A204.1 (cell line): Measurements from ENCODE around the gene SUDS3.
"Not testable (repeated sequence)": the region's sequence is repeated elsewhere in the genome, so short reads cannot be mapped to it uniquely, and the experiment has no call there.

ENCODE experiments used
- FAIRE-seq: peaks from 2 replicates; lab custom pipeline; 2012; peaks lifted over from hg19 to GRCh38; lab: Jason Lieb, UNC

SUDS3 gene

DNA sequence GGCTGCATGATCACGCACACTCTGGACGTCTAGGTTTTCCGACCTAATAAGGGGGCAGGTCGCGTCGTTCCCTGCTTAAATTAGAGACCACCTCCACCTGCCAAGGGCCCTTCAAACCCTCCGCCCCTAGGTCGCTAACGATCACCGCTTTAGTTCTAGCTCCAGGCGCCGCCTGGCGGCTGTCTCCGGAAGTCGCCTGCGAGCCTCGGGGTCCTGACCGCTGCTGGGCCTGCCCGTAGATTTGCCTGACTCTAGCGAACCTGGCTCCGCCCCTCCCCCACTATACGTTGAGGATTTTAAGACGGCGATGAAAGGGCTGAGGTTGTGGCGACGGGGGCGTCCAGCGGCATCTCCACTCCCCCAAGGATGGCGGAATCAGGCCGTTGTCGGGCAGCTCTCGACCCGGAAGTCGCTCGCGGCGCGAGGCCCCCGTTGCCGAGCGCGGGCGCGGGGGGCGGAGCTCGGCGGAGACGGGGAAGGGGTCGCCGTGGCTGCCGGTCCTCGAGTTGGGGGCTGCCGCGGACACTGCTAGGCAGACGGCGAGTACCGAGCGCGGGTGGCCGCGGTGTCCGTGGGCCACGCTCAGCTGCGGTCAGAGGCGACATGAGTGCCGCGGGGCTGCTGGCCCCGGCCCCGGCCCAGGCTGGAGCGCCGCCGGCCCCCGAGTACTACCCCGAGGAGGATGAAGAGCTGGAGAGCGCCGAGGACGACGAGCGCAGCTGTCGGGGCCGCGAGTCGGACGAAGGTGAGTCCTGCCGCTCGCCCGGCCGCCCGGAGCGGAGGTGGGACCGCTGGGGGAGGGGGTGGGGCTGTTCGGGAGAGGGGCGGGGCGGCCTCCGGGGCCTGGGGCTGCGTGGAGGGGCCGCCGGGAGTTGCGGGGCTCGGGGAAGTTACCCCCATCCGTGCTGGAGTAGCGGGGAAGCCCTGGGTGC is at the start of gene SUDS3:
TSS of gene SUDS3 (plus strand) at position 467 of the 932 bp plus-strand sequence. CDS start at position 604, 137 bp downstream.
- FAIRE-seq: no peak

GRCh38 chr12:118326991-118327390 is 49.4 kb upstream of the SUDS3 start:
- FAIRE-seq: no peak

GRCh38 chr12:118327391-118327790 is 49.0 kb upstream of the SUDS3 start:
- FAIRE-seq: peak; percentile 14

DNA sequence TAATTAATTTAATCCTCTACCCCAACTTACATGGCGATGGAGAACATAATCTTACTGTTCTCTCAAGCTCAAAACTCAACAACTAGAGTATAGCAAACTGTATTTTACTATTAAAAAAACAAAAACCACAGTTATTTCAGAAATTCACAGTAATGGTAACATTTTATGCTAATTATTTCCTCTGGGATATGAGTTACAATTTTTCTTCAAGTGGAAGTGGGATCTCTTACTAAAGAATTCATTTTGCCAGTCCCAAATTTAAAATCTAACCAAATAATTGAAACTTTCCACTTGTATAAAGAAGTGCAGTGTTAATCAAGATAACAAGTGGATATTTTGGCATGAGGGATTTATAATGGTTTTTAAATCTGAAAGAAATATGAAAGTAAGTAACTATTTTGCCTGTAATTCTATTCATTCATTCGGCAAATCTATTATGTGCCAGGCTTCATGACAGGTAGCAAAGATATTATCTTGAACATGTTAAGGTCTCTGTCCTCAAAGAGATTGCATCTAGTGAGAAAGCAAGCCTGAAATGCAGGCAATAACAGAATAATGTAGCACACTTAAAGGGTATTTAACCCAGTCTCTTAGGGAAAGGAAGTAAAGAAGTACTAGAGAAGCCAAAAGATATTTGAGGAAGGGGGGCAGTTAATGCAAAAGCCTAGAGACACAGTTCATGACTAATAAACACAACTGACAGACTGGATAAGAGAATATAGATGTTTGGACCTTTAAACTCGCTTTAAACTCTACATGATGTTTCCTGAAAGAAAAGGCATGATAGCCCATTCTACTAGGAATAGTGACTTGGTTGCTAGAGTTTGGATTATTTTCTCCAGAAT is 47.6 kb upstream of the SUDS3 start:
- FAIRE-seq: no peak

DNA sequence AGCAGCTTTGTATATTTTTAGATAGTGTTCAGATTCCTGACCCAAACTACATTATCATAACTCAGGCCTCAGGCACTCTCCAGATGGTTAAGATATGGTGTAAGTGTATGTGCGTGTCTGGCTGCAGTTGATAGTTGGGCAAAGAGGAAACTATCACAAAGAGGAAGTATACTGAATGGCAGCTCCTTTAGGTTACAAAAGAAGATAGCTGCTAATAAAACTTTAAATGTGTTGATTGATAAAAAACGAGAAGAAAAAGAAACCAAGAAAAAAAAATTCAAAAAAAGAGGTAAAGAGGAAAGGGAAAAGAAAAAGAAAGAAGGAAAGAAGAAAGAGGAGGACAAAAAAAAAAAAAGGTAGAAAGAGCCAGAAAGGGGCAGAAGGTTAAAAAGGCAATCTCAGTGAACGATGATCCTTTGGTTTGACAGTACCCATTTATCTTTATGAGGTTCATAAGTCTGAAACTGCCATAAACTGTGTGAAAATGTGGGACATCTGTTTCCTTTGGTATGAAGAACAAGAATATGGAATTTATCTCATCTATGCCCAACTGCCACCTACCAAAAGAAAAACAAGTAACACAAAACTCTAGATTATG is 45.8 kb upstream of the SUDS3 start:
- no peak for FAIRE-seq

DNA sequence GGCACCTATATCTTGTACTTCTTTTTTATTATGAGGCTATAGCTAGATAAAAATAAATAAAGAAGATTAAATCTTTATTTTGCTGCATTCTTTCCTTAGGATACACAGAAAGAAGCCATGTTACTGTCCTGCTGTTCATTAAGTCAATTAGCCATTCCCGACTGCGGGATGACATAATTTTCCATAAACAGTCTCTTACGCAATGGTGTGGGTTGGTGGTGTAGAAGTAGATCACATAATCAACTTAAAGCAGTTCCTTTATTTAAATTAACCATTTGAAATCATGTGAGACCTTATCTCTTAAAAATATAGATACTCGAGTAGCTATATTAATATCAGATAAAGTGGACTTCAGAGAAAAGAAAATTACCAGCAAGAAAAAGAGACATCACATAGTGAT is 43.8 kb upstream of the SUDS3 start:
- FAIRE-seq: no peak

GRCh38 chr12:118334241-118334640 is 42.1 kb upstream of the SUDS3 start:
- FAIRE-seq: no peak

DNA sequence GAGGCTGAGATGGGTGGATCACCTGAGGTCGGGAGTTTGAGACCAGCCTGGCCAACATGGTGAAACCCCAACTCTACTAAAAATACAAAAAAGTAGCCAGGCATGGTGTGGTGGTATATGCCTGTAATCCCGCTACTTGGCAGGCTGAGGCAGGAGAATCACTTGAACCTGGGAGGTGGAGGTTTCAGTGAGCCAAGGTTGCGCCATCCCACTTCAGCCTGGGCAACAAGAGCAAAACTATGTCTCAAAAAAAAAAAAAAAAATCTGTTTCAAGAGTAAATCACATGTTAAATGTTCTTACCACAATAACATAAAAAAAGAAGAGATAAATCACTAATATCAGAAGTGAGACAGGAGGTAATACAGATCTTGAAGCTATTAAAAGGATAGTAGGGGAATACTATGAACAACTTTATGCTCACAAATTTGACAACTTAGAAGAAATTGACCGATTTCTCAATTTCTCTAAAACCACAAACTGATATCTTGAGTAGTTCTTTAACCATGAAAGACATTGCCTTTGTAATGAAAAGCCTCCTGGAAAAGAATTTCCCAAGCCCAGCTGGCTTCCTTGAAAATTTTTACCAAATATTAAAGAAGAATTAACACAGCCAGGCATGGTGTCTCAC is 41.3 kb upstream of the SUDS3 start:
- no peak for FAIRE-seq

DNA sequence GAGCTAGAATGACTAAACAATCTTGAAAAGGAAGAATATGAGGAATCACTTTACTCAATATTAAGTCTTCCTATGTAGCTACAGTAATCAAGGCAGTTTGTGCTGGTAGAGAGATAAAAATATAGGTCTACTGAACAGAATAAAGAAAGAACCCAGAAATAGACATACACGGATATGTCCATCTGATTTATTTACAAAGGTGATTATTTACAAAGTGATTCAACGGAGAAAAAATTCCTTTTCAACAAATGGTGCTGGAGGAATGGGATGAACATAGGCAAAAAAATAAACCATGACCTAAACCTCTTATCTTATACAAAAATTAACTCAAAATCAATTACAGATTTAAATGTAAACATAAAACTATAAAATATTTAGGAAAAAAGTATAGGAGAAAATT is 40.2 kb upstream of the SUDS3 start:
- no peak for FAIRE-seq

DNA sequence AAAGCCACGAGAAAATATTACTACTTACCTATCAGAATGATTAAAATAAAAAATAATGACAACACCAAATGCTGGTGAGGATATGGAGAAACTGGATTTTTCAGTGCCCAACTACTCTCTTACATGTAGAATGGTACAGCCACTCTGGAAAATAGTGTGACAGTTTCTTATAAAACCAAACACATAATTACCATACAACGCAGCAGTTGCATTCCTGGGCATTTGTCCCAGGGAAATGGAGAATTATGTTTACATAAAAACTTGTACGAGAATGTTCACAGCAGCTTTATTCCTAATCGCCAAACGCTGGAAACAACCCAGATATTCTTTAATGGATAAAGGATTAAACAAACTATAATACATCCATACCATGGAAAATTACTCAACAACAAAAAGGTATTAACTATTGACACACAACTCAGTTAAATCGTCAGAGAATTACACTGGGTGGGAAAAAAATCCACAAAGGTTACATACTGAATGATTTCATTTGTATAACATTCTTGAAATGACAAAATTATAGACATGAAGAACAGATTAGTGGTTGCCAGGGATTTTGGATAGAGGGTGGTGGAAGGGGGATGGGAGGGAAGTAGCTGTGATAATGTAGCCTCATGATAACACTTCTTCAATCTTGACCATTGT is 39.0 kb upstream of the SUDS3 start:
- no peak for FAIRE-seq

GRCh38 chr12:118342090-118342489 is 34.3 kb upstream of the SUDS3 start:
- no peak for FAIRE-seq

GRCh38 chr12:118344829-118345228 is 31.5 kb upstream of the SUDS3 start:
- FAIRE-seq: no peak

DNA sequence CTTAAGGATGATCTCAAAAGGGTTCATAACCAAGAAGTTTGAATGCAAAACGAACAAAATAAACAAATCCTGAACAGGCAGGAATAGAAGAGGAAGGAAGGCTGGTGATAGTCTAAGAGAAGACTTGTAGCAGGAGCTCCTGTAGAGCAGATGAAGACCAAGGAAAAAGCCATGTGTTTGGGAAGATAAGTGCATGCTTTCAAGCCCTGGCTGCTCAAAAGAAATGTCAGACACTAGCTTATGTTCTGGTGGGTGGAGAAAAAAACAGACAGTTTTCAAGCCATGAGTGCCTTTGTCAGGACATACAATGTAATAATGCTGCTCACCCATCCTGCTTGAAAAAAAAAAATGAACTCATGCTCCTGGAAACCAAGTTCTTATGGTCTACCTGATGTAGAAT is 31.0 kb upstream of the SUDS3 start:
- no peak for FAIRE-seq

DNA sequence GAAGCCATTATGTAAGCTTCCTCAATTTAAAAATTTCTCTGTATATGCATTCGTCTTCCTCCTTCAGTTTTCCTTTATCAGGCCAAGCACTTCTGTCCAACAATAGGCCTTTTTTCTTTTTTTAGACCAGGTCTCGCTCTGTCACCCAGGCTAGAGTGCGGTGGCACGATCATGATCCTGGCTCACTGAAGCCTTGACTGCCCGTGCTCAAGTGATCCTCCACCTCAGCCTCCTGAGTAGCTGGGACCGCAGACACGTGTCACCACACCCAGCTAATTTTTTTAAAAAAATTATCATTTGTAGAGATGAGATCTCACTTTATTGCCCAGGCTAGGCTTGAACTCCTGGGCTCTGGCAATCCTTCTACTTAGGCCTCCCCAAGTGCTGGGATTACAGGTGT is 29.5 kb upstream of the SUDS3 start:
- FAIRE-seq: no peak

- no peak for FAIRE-seq
These were observed 28.4 kb upstream of the SUDS3 start for GRCh38 chr12:118347916-118348315.

- no peak for FAIRE-seq
These were observed 25.3 kb upstream of the SUDS3 start for GRCh38 chr12:118350908-118351559.

- FAIRE-seq: no peak
These were observed 22.6 kb upstream of the SUDS3 start for GRCh38 chr12:118353721-118354120.

GRCh38 chr12:118354503-118354902 is 21.9 kb upstream of the SUDS3 start:
- not testable (repeated sequence) for FAIRE-seq

DNA sequence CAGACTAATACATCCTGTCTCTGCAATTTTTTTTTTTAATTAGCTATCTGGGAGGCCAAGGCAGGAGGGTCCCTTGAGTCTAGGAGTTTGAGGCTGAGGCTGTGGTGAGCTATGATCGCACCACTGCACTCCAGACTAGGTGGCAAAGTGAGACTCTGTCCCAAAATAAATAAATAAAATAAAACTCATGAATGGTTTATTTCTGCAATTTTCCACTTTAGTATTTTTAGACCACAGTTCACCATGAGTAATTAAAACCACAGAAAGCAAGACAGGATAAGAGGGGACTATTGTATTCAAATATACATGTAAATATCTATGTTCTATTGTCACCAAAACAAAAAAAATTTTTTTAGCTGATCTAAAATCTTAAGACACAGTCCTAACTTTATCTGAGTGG is 21.5 kb upstream of the SUDS3 start:
- no peak for FAIRE-seq

DNA sequence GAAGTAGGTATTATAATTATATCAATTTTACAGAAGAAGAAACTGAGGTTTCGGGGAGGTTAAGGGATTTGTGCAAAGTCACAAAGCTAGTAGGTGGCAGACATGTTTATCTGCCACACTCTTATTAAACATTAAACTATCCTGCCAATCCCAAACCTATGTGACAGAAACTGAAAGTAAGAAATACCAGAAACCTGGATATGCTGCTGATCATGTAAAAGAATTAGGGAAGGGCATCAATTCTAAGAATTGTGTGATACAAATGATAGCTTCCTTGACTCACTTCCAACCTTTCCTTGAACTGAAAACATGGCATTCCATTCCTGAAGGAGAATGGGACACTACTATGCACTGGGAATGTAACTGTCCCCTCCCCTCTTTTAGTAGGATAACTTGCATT is 20.5 kb upstream of the SUDS3 start:
- no peak for FAIRE-seq

DNA sequence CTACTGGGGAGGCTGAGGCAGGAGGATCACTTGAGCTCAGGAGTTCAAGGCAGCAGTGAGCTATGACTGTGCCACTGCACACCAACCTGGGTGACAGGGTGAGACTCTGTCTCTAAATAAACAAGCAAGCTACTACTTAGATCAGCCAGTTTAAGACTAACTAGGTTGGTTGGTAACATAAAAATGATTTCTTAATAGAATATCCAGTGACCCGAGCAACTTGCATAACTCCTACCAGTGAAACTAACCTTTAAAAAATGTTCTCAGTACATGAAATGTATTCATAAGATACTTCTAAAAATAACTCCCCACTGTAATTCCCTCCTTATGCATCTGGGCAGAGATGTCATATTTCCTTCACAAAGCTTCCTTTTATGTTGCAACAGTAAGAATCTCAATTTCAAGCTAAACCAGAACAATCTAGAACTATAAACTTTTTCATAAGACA is 19.5 kb upstream of the SUDS3 start:
- peak; percentile 72 for FAIRE-seq
